SK-N-SH (cell line): ENCODE data around the gene AKR1C2.
A peak's percentile ranks its signal among the peaks of the same experiment; 100 is the strongest.

Experiments
- ELF1 ChIP-seq: IDR thresholded peaks from 2 replicates; pipeline ENCODE4 v1.4.0; 2012
- EP300 ChIP-seq, 2 experiments: IDR thresholded peaks; 2 replicates each; pipeline versions ENCODE4 v1.4.0 to v1.6.1; 2012; ENCODE audit warnings: borderline replicate concordance in 1 of 2, low read depth in 1 of 2, low read length in 1 of 2
- FOXM1 ChIP-seq: IDR thresholded peaks from 2 replicates; pipeline ENCODE4 v1.4.0; 2012; ENCODE audit warnings: low read depth, mild to moderate bottlenecking
- JUND ChIP-seq: IDR thresholded peaks from 2 replicates; pipeline ENCODE4 v1.4.0; 2012
- POLR2AphosphoS5 ChIP-seq: IDR thresholded peaks from 2 replicates; pipeline ENCODE4 v1.6.1; 2012; ENCODE audit warnings: low read depth, low read length
- RAD21 ChIP-seq: IDR thresholded peaks from 2 replicates; pipeline ENCODE4 v1.6.1; 2012; ENCODE audit warnings: mild to moderate bottlenecking, low read length
- SIN3A ChIP-seq: IDR thresholded peaks from 2 replicates; pipeline ENCODE4 v1.6.1; 2012; ENCODE audit warnings: low read depth, mild to moderate bottlenecking, low read length, moderate library complexity, borderline replicate concordance
- TCF12 ChIP-seq: IDR thresholded peaks from 2 replicates; pipeline ENCODE4 v1.4.0; 2012
- YY1 ChIP-seq: IDR thresholded peaks from 2 replicates; pipeline ENCODE4 v1.4.0; 2012; ENCODE audit warnings: low read depth, mild to moderate bottlenecking
- TF ChIP-seq, protein P1 (sequence below): fragments of 200-600 bp; sonication (generic); IDR thresholded peaks from 2 replicates; pipeline ENCODE4 v1.6.1; 2017; ENCODE audit warnings: antibody characterized with exemption, mild to moderate bottlenecking, moderate library complexity
- TF ChIP-seq, protein P2 (sequence below): IDR thresholded peaks from 2 replicates; pipeline ENCODE4 v1.4.0; 2012; ENCODE audit warnings: low read depth, borderline replicate concordance

DNA sequence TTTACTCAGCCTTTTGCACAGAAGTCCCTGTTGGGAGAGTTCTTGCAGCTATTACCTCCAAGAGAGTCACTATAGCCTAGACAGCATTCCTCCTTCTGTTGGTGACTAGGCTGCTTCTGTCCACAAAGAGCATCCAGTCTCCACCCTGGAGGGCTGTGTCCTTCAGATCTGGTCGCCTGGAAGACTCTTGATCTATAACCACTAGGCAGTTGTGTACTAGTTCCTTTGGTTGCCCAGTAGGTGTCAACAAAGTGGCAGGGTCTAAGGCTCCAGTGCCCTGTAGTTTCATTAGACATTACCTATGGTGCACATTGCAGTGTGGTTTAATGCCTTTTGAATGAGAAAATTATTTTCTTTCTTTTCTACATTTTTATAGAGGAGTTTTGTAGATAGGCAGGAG, 11.3 kb upstream of the AKR1C2 start:
- TF ChIP-seq FOXM1 (no peak), RAD21 (0 out of 2 replicates have a peak, but pooled peaks have one; percentile 7), EP300 (IDR thresholded peaks at IDR 0.05; ENCODE audit: borderline replicate concordance in 1 of 2, low read depth in 1 of 2, low read length in 1 of 2) (no peak), POLR2AphosphoS5 (no peak), JUND (no peak), YY1 (no peak), ELF1 (no peak), TCF12 (no peak), SIN3A (no peak)
- TF ChIP-seq, protein P1, sequence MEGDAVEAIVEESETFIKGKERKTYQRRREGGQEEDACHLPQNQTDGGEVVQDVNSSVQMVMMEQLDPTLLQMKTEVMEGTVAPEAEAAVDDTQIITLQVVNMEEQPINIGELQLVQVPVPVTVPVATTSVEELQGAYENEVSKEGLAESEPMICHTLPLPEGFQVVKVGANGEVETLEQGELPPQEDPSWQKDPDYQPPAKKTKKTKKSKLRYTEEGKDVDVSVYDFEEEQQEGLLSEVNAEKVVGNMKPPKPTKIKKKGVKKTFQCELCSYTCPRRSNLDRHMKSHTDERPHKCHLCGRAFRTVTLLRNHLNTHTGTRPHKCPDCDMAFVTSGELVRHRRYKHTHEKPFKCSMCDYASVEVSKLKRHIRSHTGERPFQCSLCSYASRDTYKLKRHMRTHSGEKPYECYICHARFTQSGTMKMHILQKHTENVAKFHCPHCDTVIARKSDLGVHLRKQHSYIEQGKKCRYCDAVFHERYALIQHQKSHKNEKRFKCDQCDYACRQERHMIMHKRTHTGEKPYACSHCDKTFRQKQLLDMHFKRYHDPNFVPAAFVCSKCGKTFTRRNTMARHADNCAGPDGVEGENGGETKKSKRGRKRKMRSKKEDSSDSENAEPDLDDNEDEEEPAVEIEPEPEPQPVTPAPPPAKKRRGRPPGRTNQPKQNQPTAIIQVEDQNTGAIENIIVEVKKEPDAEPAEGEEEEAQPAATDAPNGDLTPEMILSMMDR, result no peak
- TF ChIP-seq, protein P2, sequence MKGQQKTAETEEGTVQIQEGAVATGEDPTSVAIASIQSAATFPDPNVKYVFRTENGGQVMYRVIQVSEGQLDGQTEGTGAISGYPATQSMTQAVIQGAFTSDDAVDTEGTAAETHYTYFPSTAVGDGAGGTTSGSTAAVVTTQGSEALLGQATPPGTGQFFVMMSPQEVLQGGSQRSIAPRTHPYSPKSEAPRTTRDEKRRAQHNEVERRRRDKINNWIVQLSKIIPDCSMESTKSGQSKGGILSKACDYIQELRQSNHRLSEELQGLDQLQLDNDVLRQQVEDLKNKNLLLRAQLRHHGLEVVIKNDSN, result no peak
